ENCODE measurements around the gene ZCCHC17. TPM values are rescaled to one million over a fixed set of nuclear protein-coding genes. Genes with fewer than 3 reads are reported as not detected.

Gene ZCCHC17
- total RNA-seq, 8 experiments from 2014 or later: 31.6 to 81.8 (median 58.6) TPM

GRCh38 chr1:31390071-31390470, 93.2 kb downstream of the ZCCHC17 start:
- H3K27ac ChIP-seq: no peak overlapping the region
- 80 to 92% (median 88%) methylated on average over 2 to 7 of the region's 7 CpGs; no CpG with 5 or more reads in 3 of the 10 experiments for WGBS, 10 experiments
- in situ Hi-C loops (cut with MboI; ENCODE audit: low pct_unique_long_range_greater_than_20kb in 2 of 9, low sequenced_read_pairs in 9 of 9, unreplicated experiment in 9 of 9): no loop called here
- no peak overlapping the region for H3K4me3 ChIP-seq
- ATAC-seq (replicated peaks in 6 of 8): no peak
- H3K4me1 ChIP-seq (replicated peaks in 1 of 2): peaks cover 0 to 5% of the 10 kb centered on the region in 2 donors

DNA sequence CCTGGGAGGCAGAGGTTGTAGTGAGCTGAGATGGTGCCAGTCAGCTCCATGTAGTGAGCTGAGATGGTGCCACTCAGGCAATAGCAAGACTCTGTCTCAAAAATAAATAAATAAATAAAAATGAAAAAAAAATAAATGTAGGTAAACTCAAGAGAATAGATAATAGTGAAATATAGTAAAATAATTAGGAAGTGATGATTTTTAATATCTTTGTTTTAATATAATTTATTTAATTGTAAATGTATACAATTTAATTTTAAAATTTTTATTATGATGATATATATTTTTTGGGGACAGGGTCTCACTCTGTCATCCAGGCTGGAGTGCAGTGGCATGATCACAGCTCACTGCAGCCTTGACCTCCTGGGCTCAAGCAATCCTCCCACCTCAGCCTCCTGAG, 96.6 kb downstream of the ZCCHC17 start:
- in situ Hi-C loops (cut with MboI; ENCODE audit: low pct_unique_long_range_greater_than_20kb in 2 of 9, low sequenced_read_pairs in 9 of 9, unreplicated experiment in 9 of 9): no loop called here
- Histone ChIP-seq H3K4me3 (no peak overlapping the region), H3K27ac (no peak overlapping the region), H3K4me1 (replicated peaks in 1 of 2) (peaks cover 0 to 5% of the 10 kb centered on the region in 2 donors)
- ATAC-seq (replicated peaks in 6 of 8): no peak

DNA sequence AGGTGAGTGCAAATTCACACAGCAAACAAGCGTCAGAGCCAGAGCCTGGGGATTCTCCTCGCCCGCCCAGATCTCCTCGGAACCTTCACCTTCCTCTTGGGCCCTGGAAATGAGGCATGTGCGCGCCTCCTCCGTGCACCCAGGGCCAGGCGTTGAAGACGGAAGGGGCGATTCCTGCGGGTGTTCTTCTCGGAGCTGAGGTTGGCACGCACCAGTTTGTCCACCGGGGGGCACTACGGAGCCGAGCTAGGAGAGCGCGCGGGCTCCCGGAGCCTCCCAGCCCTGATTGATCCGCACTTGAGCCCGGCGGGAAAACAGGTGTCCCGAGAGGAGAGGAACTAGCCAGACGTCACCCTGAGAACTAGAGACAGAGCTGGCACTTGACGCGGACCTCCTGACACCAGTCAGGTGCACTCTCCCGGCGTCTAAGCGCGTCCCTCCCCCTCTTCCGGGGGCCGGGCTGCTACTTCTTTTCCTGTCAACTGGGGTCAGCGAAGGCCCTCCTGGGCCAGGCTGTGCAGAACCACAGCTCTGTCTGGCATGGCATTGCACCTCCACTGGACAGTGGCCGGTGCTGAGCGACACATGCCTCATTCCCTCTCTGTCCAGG, 97.9 kb downstream of the ZCCHC17 start:
- Histone ChIP-seq H3K4me1 (replicated peaks in 1 of 2) (peaks cover 0 to 5% of the 10 kb centered on the region in 2 donors), H3K27ac (no peak overlapping the region), H3K4me3 (peak overlapping the region in 4 of 5 donors; percentile 11 to 18 (median 14))
- in situ Hi-C loops (cut with MboI; ENCODE audit: low pct_unique_long_range_greater_than_20kb in 2 of 9, low sequenced_read_pairs in 9 of 9, unreplicated experiment in 9 of 9): no loop called here
- 0 to 19% (median 8%) methylated on average over 1 to 29 of the region's 36 CpGs; no CpG with 5 or more reads in 1 of the 10 experiments for WGBS, 10 experiments
- ATAC-seq (replicated peaks in 6 of 8): peak; percentile 96 to 99 (median 98)

- H3K4me1 ChIP-seq (replicated peaks in 1 of 2): peaks cover 0 to 5% of the 10 kb centered on the region in 2 donors
- no peak overlapping the region for H3K4me3 ChIP-seq
- 20 to 96% (median 83%) methylated on average over 1 to 3 of the region's 3 CpGs; no CpG with 5 or more reads in 3 of the 10 experiments for WGBS, 10 experiments
- ATAC-seq (replicated peaks in 6 of 8): no peak
- no peak overlapping the region for H3K27ac ChIP-seq
- in situ Hi-C loops (cut with MboI; ENCODE audit: low pct_unique_long_range_greater_than_20kb in 2 of 9, low sequenced_read_pairs in 9 of 9, unreplicated experiment in 9 of 9): no loop called here
These were observed 100.0 kb downstream of the ZCCHC17 start for GRCh38 chr1:31396633-31397351.

DNA sequence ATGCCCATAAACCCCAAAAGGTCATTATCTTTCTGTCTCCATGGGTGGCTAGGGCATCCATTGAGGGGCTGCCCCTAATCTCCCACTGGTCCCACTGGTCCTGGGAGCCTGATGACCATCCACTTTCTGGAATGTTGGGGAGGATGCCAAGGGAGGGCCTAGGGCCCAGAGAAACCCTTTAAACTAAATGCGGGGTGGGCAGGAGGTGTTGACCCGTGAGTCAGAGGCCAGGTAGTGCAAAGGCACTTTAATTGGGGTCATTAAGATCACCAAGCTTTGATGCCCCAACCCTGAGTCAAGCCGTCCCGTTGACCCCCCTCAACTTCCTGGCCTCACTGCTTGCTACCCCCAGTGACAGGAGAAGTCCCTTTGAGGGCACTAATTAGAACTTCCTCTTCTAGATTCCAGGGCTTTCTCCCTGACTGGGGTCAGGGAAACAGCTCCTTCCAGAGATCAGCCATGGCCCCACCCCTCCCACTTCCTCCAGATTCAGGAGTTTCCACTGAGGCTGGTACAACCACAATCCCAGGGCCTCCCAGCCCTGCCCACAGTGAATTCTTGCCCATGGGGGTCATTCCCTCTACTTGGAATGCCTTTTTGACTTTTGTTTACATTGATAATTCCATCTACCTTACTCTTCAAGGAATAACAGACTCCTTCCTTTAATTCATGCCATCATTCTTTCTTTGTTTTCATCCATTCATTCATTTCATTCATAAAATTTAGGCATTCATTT, 100.7 kb downstream of the ZCCHC17 start:
- H3K4me3 ChIP-seq: no peak overlapping the region
- no peak for ATAC-seq (replicated peaks in 6 of 8)
- in situ Hi-C loops (cut with MboI; ENCODE audit: low pct_unique_long_range_greater_than_20kb in 2 of 9, low sequenced_read_pairs in 9 of 9, unreplicated experiment in 9 of 9): no loop called here
- WGBS, 10 experiments: 25 to 79% (median 65%) methylated on average over 1 to 3 of the region's 4 CpGs; no CpG with 5 or more reads in 6 of the 10 experiments
- no peak overlapping the region for H3K27ac ChIP-seq
- peaks cover 0 to 5% of the 10 kb centered on the region in 2 donors for H3K4me1 ChIP-seq (replicated peaks in 1 of 2)

GRCh38 chr1:31398246-31398645, 101.4 kb downstream of the ZCCHC17 start:
- Histone ChIP-seq H3K27ac (no peak overlapping the region), H3K4me3 (no peak overlapping the region), H3K4me1 (replicated peaks in 1 of 2) (peaks cover 0 to 5% of the 10 kb centered on the region in 2 donors)
- 78 to 100% (median 91%) methylated on average over 1 to 2 of the region's 2 CpGs; no CpG with 5 or more reads in 4 of the 10 experiments for WGBS, 10 experiments
- in situ Hi-C loops (cut with MboI; ENCODE audit: low pct_unique_long_range_greater_than_20kb in 2 of 9, low sequenced_read_pairs in 9 of 9, unreplicated experiment in 9 of 9): no loop called here
- ATAC-seq (replicated peaks in 6 of 8): no peak

- 37 to 83% (median 69%) methylated on average over 1 to 3 of the region's 3 CpGs for WGBS, 10 experiments
- no peak for ATAC-seq (replicated peaks in 6 of 8)
These were observed 103.1 kb downstream of the ZCCHC17 start for GRCh38 chr1:31399976-31400375.

GRCh38 chr1:31400393-31400792, 103.6 kb downstream of the ZCCHC17 start:
- in situ Hi-C loops (cut with MboI; ENCODE audit: low pct_unique_long_range_greater_than_20kb in 2 of 9, low sequenced_read_pairs in 9 of 9, unreplicated experiment in 9 of 9): loop anchor here in 3 of 9 experiments (25.0 kb wide), 1 partner anchor 213 kb away; no protein-coding TSS in a partner anchor
- H3K27ac ChIP-seq: no peak overlapping the region
- no peak for ATAC-seq (replicated peaks in 6 of 8)
- whole genome bisulfite sequencing, 10 experiments: 0 to 89% (median 53%) methylated on average over 1 to 3 of the region's 3 CpGs; no CpG with 5 or more reads in 1 of the 10 experiments
- no peaks in the 10 kb centered on the region for H3K4me1 ChIP-seq (replicated peaks in 1 of 2)
- H3K4me3 ChIP-seq: no peak overlapping the region

More at GRCh38 chr1:31399976-31400375, 103.1 kb downstream of the ZCCHC17 start:
- H3K4me1 ChIP-seq (replicated peaks in 1 of 2): no peaks in the 10 kb centered on the region
- no peak overlapping the region for H3K27ac ChIP-seq
- no peak overlapping the region for H3K4me3 ChIP-seq
- in situ Hi-C loops (cut with MboI; ENCODE audit: low pct_unique_long_range_greater_than_20kb in 2 of 9, low sequenced_read_pairs in 9 of 9, unreplicated experiment in 9 of 9): loop anchor here in 3 of 9 experiments (25.0 kb wide), 1 partner anchor 213 kb away; no protein-coding TSS in a partner anchor

- no peaks in the 10 kb centered on the region for H3K4me1 ChIP-seq (replicated peaks in 1 of 2)
- no peak overlapping the region for H3K27ac ChIP-seq
- H3K4me3 ChIP-seq: no peak overlapping the region
- ATAC-seq (replicated peaks in 6 of 8): no peak
- in situ Hi-C loops (cut with MboI; ENCODE audit: low pct_unique_long_range_greater_than_20kb in 2 of 9, low sequenced_read_pairs in 9 of 9, unreplicated experiment in 9 of 9): loop anchor here in 3 of 9 experiments (25.0 kb wide), 1 partner anchor 214 kb away; no protein-coding TSS in a partner anchor
- WGBS, 10 experiments: 0 to 73% (median 61%) methylated on average over 1 to 2 of the region's 2 CpGs; no CpG with 5 or more reads in 2 of the 10 experiments
These were observed 104.4 kb downstream of the ZCCHC17 start for GRCh38 chr1:31401241-31401640.

- no peaks in the 10 kb centered on the region for H3K4me1 ChIP-seq (replicated peaks in 1 of 2)
- 20 to 100% (median 91%) methylated on average over 1 to 6 of the region's 6 CpGs; no CpG with 5 or more reads in 3 of the 10 experiments for WGBS, 10 experiments
- in situ Hi-C loops (cut with MboI; ENCODE audit: low pct_unique_long_range_greater_than_20kb in 2 of 9, low sequenced_read_pairs in 9 of 9, unreplicated experiment in 9 of 9): loop anchor here in 3 of 9 experiments (25.0 kb wide), 1 partner anchor 218 kb away; no protein-coding TSS in a partner anchor
- H3K27ac ChIP-seq: no peak overlapping the region
- H3K4me3 ChIP-seq: no peak overlapping the region
- no peak for ATAC-seq (replicated peaks in 6 of 8)
These were observed 108.9 kb downstream of the ZCCHC17 start for GRCh38 chr1:31405578-31406245.

- peak in 1 of 8 experiments; percentile 10 for ATAC-seq (replicated peaks in 6 of 8)
- in situ Hi-C loops (cut with MboI; ENCODE audit: low pct_unique_long_range_greater_than_20kb in 2 of 9, low sequenced_read_pairs in 9 of 9, unreplicated experiment in 9 of 9): loop anchor here in 3 of 9 experiments (25.0 kb wide), 1 partner anchor 220 kb away; no protein-coding TSS in a partner anchor
- peaks cover under 1 to 2% of the 10 kb centered on the region in 2 donors for H3K4me1 ChIP-seq (replicated peaks in 1 of 2)
- H3K4me3 ChIP-seq: no peak overlapping the region
- H3K27ac ChIP-seq: no peak overlapping the region
- WGBS, 10 experiments: 60 to 93% (median 85%) methylated on average over 1 to 13 of the region's 18 CpGs; no CpG with 5 or more reads in 5 of the 10 experiments
These were observed 110.3 kb downstream of the ZCCHC17 start for GRCh38 chr1:31407029-31407626.

GRCh38 chr1:31408788-31409318, 112.0 kb downstream of the ZCCHC17 start:
- Histone ChIP-seq H3K27ac (no peak overlapping the region), H3K4me3 (no peak overlapping the region), H3K4me1 (replicated peaks in 1 of 2) (peaks cover 6 to 9% of the 10 kb centered on the region in 2 donors)
- ATAC-seq (replicated peaks in 6 of 8): no peak
- in situ Hi-C loops (cut with MboI; ENCODE audit: low pct_unique_long_range_greater_than_20kb in 2 of 9, low sequenced_read_pairs in 9 of 9, unreplicated experiment in 9 of 9): loop anchor here in 3 of 9 experiments (25.0 kb wide), 1 partner anchor 222 kb away; no protein-coding TSS in a partner anchor
- 25 to 100% (median 76%) methylated on average over 1 to 5 of the region's 5 CpGs; no CpG with 5 or more reads in 1 of the 10 experiments for WGBS, 10 experiments

Data from motor neuron (in vitro differentiated cells).